PC-9 (cell line): ENCODE data around the gene FUT1. TPM values are rescaled to one million over a fixed set of nuclear protein-coding genes. Genes with fewer than 3 reads are reported as not detected.

Experiments used
- BruUV-seq: library from RNA; stranded (reverse); fragments of 400-500 nt; replicated peaks from 2 replicates; lab custom pipeline; 2021; lab: Mats Ljungman, UMichigan
- CTCF ChIA-PET: fragments of 300-600 bp; sonication (Branson Sonifier 250); formaldehyde crosslinking; loops from one replicate; lab custom pipeline; 2022; ENCODE audit warnings: antibody characterized with exemption; lab: Charles Lee
- POLR2A ChIA-PET: fragments of 300-600 bp; sonication (Branson Sonifier 250); formaldehyde crosslinking; loops from one replicate; lab custom pipeline; 2022; ENCODE audit warnings: antibody characterized with exemption; ENCODE audit not compliant: unreplicated experiment; lab: Charles Lee
- DNase-seq, 2 experiments: peaks; one replicate each; pipeline versions ENCODE4 v3.0.0 to v3.0.0-alpha.2; 2015 to 2022; ENCODE audit warnings: mixed read lengths in 1 of 2
- H2AFZ ChIP-seq: fragments of 200-600 bp; sonication (generic); 2 replicates; pipeline ENCODE4 v1.8.1; 2017; ENCODE audit warnings: antibody characterized with exemption
- H3F3A ChIP-seq: fragments of 200-600 bp; sonication (generic); 2 replicates; pipeline ENCODE4 v1.8.1; 2017; ENCODE audit warnings: antibody characterized with exemption, mild to moderate bottlenecking, low read depth; ENCODE audit not compliant: insufficient read depth
- H3K27ac ChIP-seq: fragments of 200-600 bp; sonication (generic); 2 replicates; pipeline ENCODE4 v1.6.1; 2016; ENCODE audit warnings: mixed run types
- H3K27me3 ChIP-seq: fragments of 200-600 bp; sonication (generic); 2 replicates; pipeline ENCODE4 v1.6.1; 2016; ENCODE audit warnings: low read depth, mixed run types; ENCODE audit not compliant: insufficient read depth
- H3K36me3 ChIP-seq: fragments of 200-600 bp; sonication (generic); 2 replicates; pipeline ENCODE4 v1.6.1; 2016; ENCODE audit warnings: low read depth, mixed run types
- H3K4me1 ChIP-seq: fragments of 200-600 bp; sonication (generic); replicated peaks from 2 replicates; pipeline ENCODE4 v1.6.1; 2016; ENCODE audit warnings: mixed run types; ENCODE audit not compliant: insufficient read depth
- H3K4me2 ChIP-seq: fragments of 200-600 bp; sonication (generic); 2 replicates; pipeline ENCODE4 v1.6.1; 2017; ENCODE audit warnings: mixed run types
- H3K4me3 ChIP-seq: fragments of 200-600 bp; sonication (generic); 2 replicates; pipeline ENCODE4 v1.6.1; 2016; ENCODE audit warnings: mixed run types
- H3K79me2 ChIP-seq: fragments of 200-600 bp; sonication (generic); 2 replicates; pipeline ENCODE4 v1.6.1; 2017; ENCODE audit warnings: low read depth, mixed run types
- H3K9me2 ChIP-seq: fragments of 200-600 bp; sonication (generic); 2 replicates; pipeline ENCODE4 v1.8.1; 2017; ENCODE audit warnings: mild to moderate bottlenecking; ENCODE audit not compliant: insufficient read depth
- H3K9me3 ChIP-seq: fragments of 200-600 bp; sonication (generic); 2 replicates; pipeline ENCODE4 v1.8.1; 2016; ENCODE audit warnings: low read depth; ENCODE audit not compliant: insufficient read depth
- H4K20me1 ChIP-seq: fragments of 200-600 bp; sonication (generic); 2 replicates; pipeline ENCODE4 v1.8.1; 2017; ENCODE audit not compliant: insufficient read depth
- CTCF ChIP-seq: fragments of 200-600 bp; sonication (generic); conservative IDR thresholded peaks from 2 replicates; pipeline ENCODE4 v1.6.1; 2017; ENCODE audit warnings: mixed run types, antibody characterized with exemption, mild to moderate bottlenecking, moderate library complexity
- EZH2 ChIP-seq: fragments of 200-600 bp; sonication (generic); IDR thresholded peaks from 2 replicates; pipeline ENCODE4 v1.8.0; 2017; ENCODE audit warnings: antibody characterized with exemption, low read depth
- intact Hi-C: fragments of 100-400 bp; cut with micrococcal nuclease; formaldehyde crosslinking; loops from one replicate; pipeline ENCODE4 v1.10.0; 2022; ENCODE audit not compliant: unreplicated experiment
- total RNA-seq: library from RNA; stranded (reverse); gene quantifications from 2 replicates; pipeline ENCODE4 v1.2.3, GENCODE V29; 2021

FUT1 gene
- total RNA-seq, 1 experiment from 2014 or later = 7.9 TPM

DNA sequence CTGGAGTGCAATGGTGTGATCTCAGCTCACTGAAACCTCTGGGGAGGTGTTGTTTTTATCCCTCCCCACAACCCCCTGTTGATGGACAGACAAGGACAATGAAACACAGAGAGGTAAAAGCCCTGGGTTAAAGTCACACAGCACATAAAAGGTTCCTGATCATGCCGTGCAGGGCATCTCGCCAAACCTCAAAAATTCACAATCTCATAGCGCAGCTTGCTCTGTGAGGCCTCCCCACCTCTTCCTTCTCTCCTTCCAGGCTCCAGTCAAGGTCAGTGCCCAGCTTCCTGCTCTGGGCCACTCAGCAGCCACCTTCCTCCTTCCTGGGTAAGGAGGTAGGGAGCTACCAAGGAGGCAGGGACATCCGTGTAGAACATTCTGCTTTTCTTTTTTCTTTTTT is 54.4 kb downstream of the FUT1 start:
- POLR2A ChIA-PET = interaction anchor here (0.7 kb wide), 1 partner anchor 92 kb away, joined by 3 read pairs; no protein-coding TSS in a partner anchor
- Histone ChIP-seq H3K36me3 (no peaks in the 10 kb centered on the region), H3K9me2 (no peaks in the 10 kb centered on the region), H3K27ac (no peak overlapping the region), H3K27me3 (no peaks in the 10 kb centered on the region), H3F3A (peaks cover 24% of the 10 kb centered on the region), H3K4me3 (no peak overlapping the region), H2AFZ (no peak overlapping the region), H3K79me2 (no peaks in the 10 kb centered on the region), H3K4me1 (peaks cover 24% of the 10 kb centered on the region), H3K4me2 (no peak overlapping the region), H4K20me1 (no peaks in the 10 kb centered on the region), H3K9me3 (no peaks in the 10 kb centered on the region)
- BruUV-seq = no TSS peak
- TF ChIP-seq CTCF (no peak), EZH2 (no peak)
- CTCF ChIA-PET = interaction anchor here (0.6 kb wide), 3 partner anchors 30 to 72 kb away, joined by 3 to 6 read pairs (median 4); no protein-coding TSS in a partner anchor
- peak in 1 of 2 experiments; percentile 58 for DNase-seq
- intact Hi-C loops = no loop called here

Other genes with a start within 250 kb of the FUT1 start
- gene LMTK3, start 240.8 kb downstream of the FUT1 start, total RNA-seq = 13.9 and 19.6 TPM in 2 replicates
- 4.4 and 6.2 TPM in 2 replicates for gene SULT2B1, start 200.5 kb downstream of the FUT1 start, total RNA-seq
- not detected in 2 replicates for gene SPACA4, start 145.9 kb downstream of the FUT1 start, total RNA-seq
- gene FAM83E, start 137.6 kb downstream of the FUT1 start, total RNA-seq = 12.3 and 17.4 TPM in 2 replicates
- gene RPL18, start 133.5 kb downstream of the FUT1 start, total RNA-seq = 1,618 and 1,710 TPM in 2 replicates
- gene SPHK2, start 133.1 kb downstream of the FUT1 start, total RNA-seq = 18.4 and 20.0 TPM in 2 replicates
- 48.2 and 48.6 TPM in 2 replicates for gene DBP, start 115.3 kb downstream of the FUT1 start, total RNA-seq
- 11.0 and 12.2 TPM in 2 replicates for gene CA11, start 106.5 kb downstream of the FUT1 start, total RNA-seq
- gene NTN5, start 79.6 kb downstream of the FUT1 start, total RNA-seq = 2.9 and 7.4 TPM in 2 replicates
- 8.7 and 9.6 TPM in 2 replicates for gene FUT2, start 56.7 kb downstream of the FUT1 start, total RNA-seq
- 2.6 and 3.9 TPM in 2 replicates for gene MAMSTR, start 32.9 kb downstream of the FUT1 start, total RNA-seq
- 1.3 and 1.4 TPM in 2 replicates for gene RASIP1, start 12.0 kb downstream of the FUT1 start, total RNA-seq
- 2.2 and 3.0 TPM in 2 replicates for gene IZUMO1, start 5.7 kb downstream of the FUT1 start, total RNA-seq
- gene FGF21, start 2.9 kb upstream of the FUT1 start, total RNA-seq = 0.41 and 0.78 TPM in 2 replicates
- gene BCAT2, start 58.4 kb upstream of the FUT1 start, total RNA-seq = 69.7 and 70.5 TPM in 2 replicates
- gene HSD17B14, start 83.8 kb upstream of the FUT1 start, total RNA-seq = 20.7 and 33.6 TPM in 2 replicates
- gene PLEKHA4, start 116.0 kb upstream of the FUT1 start, total RNA-seq = 0.79 and 1.8 TPM in 2 replicates
- 49.5 and 53.6 TPM in 2 replicates for gene PPP1R15A, start 119.8 kb upstream of the FUT1 start, total RNA-seq
- not detected in 2 replicates for gene TULP2, start 146.1 kb upstream of the FUT1 start, total RNA-seq
- 185 and 216 TPM in 2 replicates for gene NUCB1, start 147.7 kb upstream of the FUT1 start, total RNA-seq
- gene DHDH, start 181.1 kb upstream of the FUT1 start, total RNA-seq = 2.0 and 2.4 TPM in 2 replicates
- gene BAX, start 202.2 kb upstream of the FUT1 start, total RNA-seq = 140 and 198 TPM in 2 replicates
- 3,402 and 3,822 TPM in 2 replicates for gene FTL, start 212.7 kb upstream of the FUT1 start, total RNA-seq
- 47.5 and 54.2 TPM in 2 replicates for gene GYS1, start 240.7 kb upstream of the FUT1 start, total RNA-seq
- gene RUVBL2, start 241.2 kb upstream of the FUT1 start, total RNA-seq = 175 and 179 TPM in 2 replicates